Measurements from ENCODE around the gene CPSF7.

DNA sequence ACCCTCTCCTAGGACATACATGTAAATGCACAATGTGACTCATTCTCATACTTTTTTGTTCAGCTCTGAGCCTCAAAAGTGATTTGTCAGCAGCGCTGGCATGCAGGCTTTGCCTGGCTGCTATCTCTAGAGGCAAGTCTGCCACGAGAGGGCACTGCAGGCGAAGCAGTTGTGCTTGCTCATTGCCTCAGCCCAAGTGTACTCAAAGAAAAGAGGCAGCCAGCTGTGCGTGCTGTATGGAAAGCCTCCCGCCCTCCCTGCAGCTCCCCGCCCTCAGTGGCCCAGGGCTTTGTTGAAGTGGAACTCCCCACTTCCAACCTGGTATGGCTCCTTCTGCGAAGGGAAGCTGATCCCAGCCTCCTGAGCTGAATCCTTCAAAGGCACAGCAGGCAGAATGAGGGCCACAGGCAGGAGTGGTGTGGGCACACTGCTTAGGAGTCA, 16.5 kb upstream of the CPSF7 start:
- TF ChIP-seq REST (IDR thresholded peaks at IDR 0.05) (no peak), CTCF (IDR thresholded peaks at IDR 0.05; ENCODE audit: low read depth, low read length, missing input control) (peak; percentile 75), FOXA1 (IDR thresholded peaks at IDR 0.05) (no peak), FOXA2 (IDR thresholded peaks at IDR 0.05) (no peak), RAD21 (IDR thresholded peaks at IDR 0.05) (peak; percentile 83 to 89), GABPA (IDR thresholded peaks at IDR 0.05 in 1 of 2, conservative IDR thresholded peaks at IDR 0.05 in 1 of 2) (no peak), HNF4G (IDR thresholded peaks at IDR 0.05) (no peak), SP1 (IDR thresholded peaks at IDR 0.05) (no peak), YY1 (IDR thresholded peaks at IDR 0.05) (no peak), NR2F2 (IDR thresholded peaks at IDR 0.05) (no peak), TAF1 (conservative IDR thresholded peaks at IDR 0.05) (no peak), JUND (IDR thresholded peaks at IDR 0.05) (no peak)
- TF ChIP-seq, protein P1, sequence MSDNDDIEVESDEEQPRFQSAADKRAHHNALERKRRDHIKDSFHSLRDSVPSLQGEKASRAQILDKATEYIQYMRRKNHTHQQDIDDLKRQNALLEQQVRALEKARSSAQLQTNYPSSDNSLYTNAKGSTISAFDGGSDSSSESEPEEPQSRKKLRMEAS (IDR thresholded peaks at IDR 0.05), result no peak

Data from liver (tissue), 3 donors.